DND-41 (cell line): ENCODE data around the gene BOD1L1.

ENCODE experiments used
- ATAC-seq: fragments of 200-7000 bp; cut with Tn5 transposase; 3 replicates; pipeline ENCODE4 v1.9.1; 2021; ENCODE audit warnings: low read depth; ENCODE audit not compliant: insufficient read depth
- DNase-seq: peaks from one replicate; pipeline ENCODE4 v3.0.0-alpha.2; 2020
- H2AFZ ChIP-seq: 2 replicates; pipeline ENCODE4 v1.6.0; 2012; ENCODE audit warnings: low read depth, low read length
- H3K27ac ChIP-seq: 2 replicates; pipeline ENCODE4 v1.5.1; 2012; ENCODE audit warnings: low read length, inconsistent platforms
- H3K27me3 ChIP-seq: fragments of 200-600 bp; sonication (generic); 2 replicates; pipeline ENCODE4 v1.6.0; 2012; ENCODE audit warnings: low read length, mild to moderate bottlenecking, inconsistent platforms; ENCODE audit not compliant: insufficient read depth, poor library complexity
- H3K36me3 ChIP-seq: 2 replicates; pipeline ENCODE4 v1.5.1; 2012; ENCODE audit warnings: low read length, inconsistent platforms; ENCODE audit not compliant: insufficient read depth
- H3K4me1 ChIP-seq: 2 replicates; pipeline ENCODE4 v1.5.1; 2012; ENCODE audit warnings: mild to moderate bottlenecking, low read length; ENCODE audit not compliant: insufficient read depth
- H3K4me2 ChIP-seq: 2 replicates; pipeline ENCODE4 v1.6.0; 2012; ENCODE audit warnings: mild to moderate bottlenecking, moderate library complexity, low read length, inconsistent platforms; ENCODE audit not compliant: insufficient read depth
- H3K4me3 ChIP-seq, 2 experiments: fragments of 200-600 bp in 1 of 2; shearing (Covaris generic) in 1 of 2; 2 replicates each; pipeline ENCODE4 v1.5.1; 2012 to 2016; ENCODE audit warnings: inconsistent platforms in 2 of 2, low read length in 2 of 2, mild to moderate bottlenecking in 2 of 2, low read depth in 1 of 2, moderate library complexity in 1 of 2
- H3K79me2 ChIP-seq: 2 replicates; pipeline ENCODE4 v1.6.0; 2012; ENCODE audit warnings: low read length, inconsistent platforms; ENCODE audit not compliant: insufficient read depth
- H3K9ac ChIP-seq: 2 replicates; pipeline ENCODE4 v1.6.0; 2012; ENCODE audit warnings: low read depth, mild to moderate bottlenecking, inconsistent platforms, low read length, moderate library complexity
- H3K9me3 ChIP-seq: 2 replicates; pipeline ENCODE4 v1.5.1; 2012; ENCODE audit warnings: low read length, moderate library complexity, mild to moderate bottlenecking, inconsistent platforms; ENCODE audit not compliant: insufficient read depth, severe bottlenecking
- H4K20me1 ChIP-seq: 2 replicates; pipeline ENCODE4 v1.6.0; 2012; ENCODE audit warnings: low read length; ENCODE audit not compliant: insufficient read depth
- CTCF ChIP-seq: IDR thresholded peaks from 2 replicates; pipeline ENCODE4 v1.5.1; 2012; ENCODE audit warnings: borderline replicate concordance, low read length, moderate library complexity, mild to moderate bottlenecking; ENCODE audit not compliant: poor library complexity, severe bottlenecking; ENCODE audit errors: extremely low read depth
- EZH2 ChIP-seq: IDR thresholded peaks from 3 replicates; pipeline ENCODE4 v1.6.1; 2012; ENCODE audit warnings: borderline replicate concordance, low read depth, mild to moderate bottlenecking, moderate library complexity, low read length, inconsistent platforms; ENCODE audit not compliant: severe bottlenecking

The BOD1L1 gene

GRCh38 chr4:13590766-13591165 is 36.8 kb downstream of the BOD1L1 start:
- TF ChIP-seq EZH2 (no peak), CTCF (no peak)
- Histone ChIP-seq H3K27me3 (no peaks in the 10 kb centered on the region), H3K4me2 (no peak overlapping the region), H3K9ac (no peak overlapping the region), H4K20me1 (no peaks in the 10 kb centered on the region), H2AFZ (no peak overlapping the region), H3K9me3 (no peaks in the 10 kb centered on the region), H3K27ac (no peak overlapping the region), H3K4me1 (no peaks in the 10 kb centered on the region), H3K36me3 (peaks cover 75% of the 10 kb centered on the region), H3K79me2 (no peaks in the 10 kb centered on the region), H3K4me3 (no peak overlapping the region)
- ATAC-seq, result no peak
- DNase-seq, result no peak

- no peak overlapping the region for H2AFZ ChIP-seq
These were observed 38.6 kb downstream of the BOD1L1 start for GRCh38 chr4:13588954-13589353.

GRCh38 chr4:13584481-13584880 is 43.0 kb downstream of the BOD1L1 start:
- ATAC-seq, result no peak
- Histone ChIP-seq H2AFZ (no peak overlapping the region), H3K4me2 (no peak overlapping the region), H3K4me1 (no peaks in the 10 kb centered on the region), H3K27me3 (no peaks in the 10 kb centered on the region), H3K9me3 (no peaks in the 10 kb centered on the region), H3K36me3 (peaks cover 85% of the 10 kb centered on the region), H3K9ac (no peak overlapping the region), H4K20me1 (no peaks in the 10 kb centered on the region), H3K79me2 (no peaks in the 10 kb centered on the region), H3K4me3 (no peak overlapping the region), H3K27ac (no peak overlapping the region)
- TF ChIP-seq CTCF, result no peak
- DNase-seq, result no peak

More at GRCh38 chr4:13588954-13589353, 38.6 kb downstream of the BOD1L1 start:
- Histone ChIP-seq H3K4me1 (no peaks in the 10 kb centered on the region), H3K27me3 (no peaks in the 10 kb centered on the region), H3K4me2 (no peak overlapping the region), H3K9ac (no peak overlapping the region), H4K20me1 (no peaks in the 10 kb centered on the region), H3K9me3 (no peaks in the 10 kb centered on the region), H3K27ac (no peak overlapping the region), H3K4me3 (no peak overlapping the region), H3K79me2 (no peaks in the 10 kb centered on the region), H3K36me3 (peaks cover 75% of the 10 kb centered on the region)
- no peak for DNase-seq
- ATAC-seq, result no peak
- TF ChIP-seq CTCF (no peak), EZH2 (no peak)

- H3K4me1 ChIP-seq, result no peaks in the 10 kb centered on the region
- H4K20me1 ChIP-seq, result no peaks in the 10 kb centered on the region
- DNase-seq, result no peak
- ATAC-seq, result no peak
- TF ChIP-seq CTCF, result no peak
- no peak for TF ChIP-seq EZH2
- H3K9me3 ChIP-seq, result no peaks in the 10 kb centered on the region
- no peaks in the 10 kb centered on the region for H3K27me3 ChIP-seq
- H3K9ac ChIP-seq, result no peak overlapping the region
- no peak overlapping the region for H2AFZ ChIP-seq
- no peak overlapping the region for H3K27ac ChIP-seq
- H3K4me3 ChIP-seq, result no peak overlapping the region
- peaks cover 79% of the 10 kb centered on the region for H3K36me3 ChIP-seq
- H3K4me2 ChIP-seq, result no peak overlapping the region
- no peaks in the 10 kb centered on the region for H3K79me2 ChIP-seq
These were observed 47.5 kb downstream of the BOD1L1 start for GRCh38 chr4:13580036-13580435.
